Right atrium auricular region (tissue), 2 donors: ENCODE measurements around the gene DHX30. TPM values are rescaled to one million over a fixed set of nuclear protein-coding genes. Genes with fewer than 3 reads are reported as not detected.
A peak's percentile ranks its signal among the peaks of the same experiment; 100 is the strongest.

ENCODE experiments used
- DNase-seq: peaks from one replicate; pipeline ENCODE4 v3.0.0-alpha.2; 2019; ENCODE audit warnings: low spot score
- H3K27ac ChIP-seq, 2 donors: fragments of 200-600 bp; sonication (generic); 1 replicate in 1 of 2; 2 replicates in 1 of 2; pipeline ENCODE4 v1.5.1; 2016 to 2019
- H3K27me3 ChIP-seq, 2 donors: fragments of 200-600 bp; sonication (generic); one replicate each; pipeline versions ENCODE4 v1.5.1 to v1.6.0; 2017 to 2019
- H3K36me3 ChIP-seq: fragments of 200-600 bp; sonication (generic); one replicate; pipeline ENCODE4 v1.5.1; 2016
- H3K4me1 ChIP-seq, 2 donors: fragments of 200-600 bp; sonication (generic); one replicate each; pipeline versions ENCODE4 v1.5.1 to v1.6.0; 2017 to 2019
- H3K4me3 ChIP-seq, 2 donors: fragments of 200-600 bp; sonication (generic); 1 replicate in 1 of 2; 2 replicates in 1 of 2; pipeline ENCODE4 v1.5.1; 2017 to 2019; ENCODE audit warnings: mild to moderate bottlenecking in 1 of 2, moderate library complexity in 1 of 2
- H3K9me3 ChIP-seq, 2 donors: fragments of 200-600 bp; sonication (generic); one replicate each; pipeline ENCODE4 v1.5.1; 2019
- total RNA-seq, 2 donors: library from RNA; depleted of rRNA; stranded (reverse); fragments of >200 nt; gene quantifications; one replicate each; pipeline ENCODE4 v1.1.0, GENCODE V29; 2016
- TF ChIP-seq, protein P1 (sequence below), 2 donors: fragments of 200-600 bp; sonication (generic); IDR thresholded peaks; one replicate each; pipeline ENCODE4 v1.5.1; 2019; ENCODE audit warnings: antibody characterized with exemption in 2 of 2

The DHX30 gene
- total RNA-seq, 2 donors from 2014 or later: 47.9 to 57.6 TPM

DNA sequence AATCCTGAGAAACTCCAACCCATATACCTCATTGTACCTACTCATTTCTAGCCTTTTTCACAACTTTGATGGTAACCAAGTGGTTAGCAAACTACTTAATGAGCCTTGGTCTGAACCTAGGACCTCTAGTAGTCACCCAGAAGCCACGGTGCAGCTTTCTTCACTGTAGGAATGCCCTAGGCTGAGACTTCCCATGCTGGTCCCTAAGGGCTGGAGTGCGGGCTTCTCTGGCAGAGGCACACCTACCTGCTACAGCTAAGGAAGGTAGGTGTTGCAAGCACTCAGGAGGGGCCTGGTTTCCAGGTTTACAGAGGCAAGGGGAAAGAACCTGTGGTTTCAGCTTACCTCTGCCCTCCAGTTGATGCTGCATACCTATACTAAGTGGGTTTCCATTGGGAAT, 65.4 kb downstream of the DHX30 start:
- no peak for DNase-seq
- TF ChIP-seq, protein P1, sequence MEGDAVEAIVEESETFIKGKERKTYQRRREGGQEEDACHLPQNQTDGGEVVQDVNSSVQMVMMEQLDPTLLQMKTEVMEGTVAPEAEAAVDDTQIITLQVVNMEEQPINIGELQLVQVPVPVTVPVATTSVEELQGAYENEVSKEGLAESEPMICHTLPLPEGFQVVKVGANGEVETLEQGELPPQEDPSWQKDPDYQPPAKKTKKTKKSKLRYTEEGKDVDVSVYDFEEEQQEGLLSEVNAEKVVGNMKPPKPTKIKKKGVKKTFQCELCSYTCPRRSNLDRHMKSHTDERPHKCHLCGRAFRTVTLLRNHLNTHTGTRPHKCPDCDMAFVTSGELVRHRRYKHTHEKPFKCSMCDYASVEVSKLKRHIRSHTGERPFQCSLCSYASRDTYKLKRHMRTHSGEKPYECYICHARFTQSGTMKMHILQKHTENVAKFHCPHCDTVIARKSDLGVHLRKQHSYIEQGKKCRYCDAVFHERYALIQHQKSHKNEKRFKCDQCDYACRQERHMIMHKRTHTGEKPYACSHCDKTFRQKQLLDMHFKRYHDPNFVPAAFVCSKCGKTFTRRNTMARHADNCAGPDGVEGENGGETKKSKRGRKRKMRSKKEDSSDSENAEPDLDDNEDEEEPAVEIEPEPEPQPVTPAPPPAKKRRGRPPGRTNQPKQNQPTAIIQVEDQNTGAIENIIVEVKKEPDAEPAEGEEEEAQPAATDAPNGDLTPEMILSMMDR (IDR thresholded peaks at IDR 0.05): no peak
- no peak overlapping the region for H3K4me3 ChIP-seq
- H3K4me1 ChIP-seq: no peaks in the 10 kb centered on the region
- peaks cover 100% of the 10 kb centered on the region for H3K36me3 ChIP-seq
- no peaks in the 10 kb centered on the region for H3K27me3 ChIP-seq
- H3K9me3 ChIP-seq: no peaks in the 10 kb centered on the region
- H3K27ac ChIP-seq: no peak overlapping the region

DNA sequence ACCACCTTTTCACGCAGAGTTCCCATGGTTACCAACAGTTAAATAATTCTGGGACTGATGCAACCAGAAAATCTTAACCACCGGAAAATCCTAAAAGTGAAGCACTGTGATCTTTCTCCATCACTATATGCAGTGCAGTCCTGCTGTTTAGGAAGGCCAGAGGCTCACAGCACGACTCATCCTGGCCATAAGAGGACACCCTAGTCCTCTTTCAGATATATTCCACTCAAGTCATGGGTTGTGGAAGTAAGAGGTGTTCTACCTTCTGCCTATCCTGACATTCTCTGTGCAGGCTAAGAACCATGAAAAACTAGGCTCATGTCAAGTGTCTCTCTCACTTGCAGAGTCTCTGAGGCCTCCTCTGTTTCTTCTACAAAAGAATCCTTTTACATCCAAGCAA, 67.2 kb downstream of the DHX30 start:
- no peaks in the 10 kb centered on the region for H3K9me3 ChIP-seq
- peaks cover 92% of the 10 kb centered on the region for H3K36me3 ChIP-seq
- TF ChIP-seq, protein P1 (IDR thresholded peaks at IDR 0.05): no peak
- H3K4me1 ChIP-seq: peaks cover 0 to 2% of the 10 kb centered on the region in 2 donors
- DNase-seq: no peak
- H3K27me3 ChIP-seq: no peaks in the 10 kb centered on the region
- no peak overlapping the region for H3K4me3 ChIP-seq
- no peak overlapping the region for H3K27ac ChIP-seq

DNA sequence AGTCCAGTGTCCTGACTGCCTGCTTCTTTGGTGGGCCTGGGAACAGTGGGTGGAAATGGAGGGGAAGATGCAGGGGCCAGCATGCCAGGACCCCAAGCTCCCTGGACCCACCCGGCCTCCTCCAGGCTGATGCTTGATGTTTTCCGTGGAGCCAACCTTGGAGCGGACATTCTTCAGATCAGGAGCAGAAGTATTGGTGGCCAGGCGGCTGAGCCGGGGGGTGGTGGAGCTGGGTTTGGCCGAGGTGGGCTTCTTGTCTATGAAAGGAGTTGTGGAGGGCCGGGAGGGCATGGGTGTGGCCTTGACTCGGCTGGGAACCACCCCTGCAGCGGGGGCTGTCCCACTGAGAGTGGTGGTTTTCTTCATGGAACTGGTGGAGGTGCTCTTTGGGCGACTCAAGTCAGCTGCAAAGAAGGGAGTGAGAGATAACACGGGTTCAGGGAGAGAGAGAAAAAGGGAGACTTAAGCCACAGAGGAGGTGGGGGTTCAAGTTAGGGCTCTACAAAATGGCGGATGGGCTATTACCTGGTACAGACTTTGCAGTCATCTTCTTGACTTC, 67.8 kb downstream of the DHX30 start:
- no peaks in the 10 kb centered on the region for H3K27me3 ChIP-seq
- no peaks in the 10 kb centered on the region for H3K9me3 ChIP-seq
- H3K4me1 ChIP-seq: peaks cover 0 to 8% of the 10 kb centered on the region in 2 donors
- no peak for DNase-seq
- peaks cover 92% of the 10 kb centered on the region for H3K36me3 ChIP-seq
- H3K27ac ChIP-seq: no peak overlapping the region
- TF ChIP-seq, protein P1 (IDR thresholded peaks at IDR 0.05): no peak
- no peak overlapping the region for H3K4me3 ChIP-seq

DNA sequence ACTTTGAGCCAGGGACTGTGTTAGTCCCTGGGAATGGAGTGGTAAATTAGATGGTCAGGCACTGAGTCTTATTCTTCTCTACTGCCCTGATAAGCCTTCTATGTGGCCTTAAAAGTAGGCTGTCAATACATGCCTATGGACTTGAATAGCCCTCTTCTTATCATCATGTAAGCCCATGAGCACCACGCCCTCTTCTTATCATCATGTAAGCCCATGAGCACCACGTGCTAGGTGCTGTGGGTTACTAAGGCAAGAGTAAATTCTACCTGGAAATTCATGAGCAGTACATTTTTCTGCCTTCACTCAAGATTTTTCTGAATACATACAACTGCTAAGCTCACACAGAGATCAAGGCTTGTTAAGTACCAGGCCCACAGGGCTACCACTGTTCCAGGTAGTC, 68.5 kb downstream of the DHX30 start:
- Histone ChIP-seq H3K4me1 (peaks cover 0 to 9% of the 10 kb centered on the region in 2 donors), H3K36me3 (peaks cover 87% of the 10 kb centered on the region), H3K27ac (no peak overlapping the region), H3K4me3 (no peak overlapping the region), H3K27me3 (no peaks in the 10 kb centered on the region), H3K9me3 (no peaks in the 10 kb centered on the region)
- TF ChIP-seq, protein P1 (IDR thresholded peaks at IDR 0.05): no peak
- DNase-seq: no peak

DNA sequence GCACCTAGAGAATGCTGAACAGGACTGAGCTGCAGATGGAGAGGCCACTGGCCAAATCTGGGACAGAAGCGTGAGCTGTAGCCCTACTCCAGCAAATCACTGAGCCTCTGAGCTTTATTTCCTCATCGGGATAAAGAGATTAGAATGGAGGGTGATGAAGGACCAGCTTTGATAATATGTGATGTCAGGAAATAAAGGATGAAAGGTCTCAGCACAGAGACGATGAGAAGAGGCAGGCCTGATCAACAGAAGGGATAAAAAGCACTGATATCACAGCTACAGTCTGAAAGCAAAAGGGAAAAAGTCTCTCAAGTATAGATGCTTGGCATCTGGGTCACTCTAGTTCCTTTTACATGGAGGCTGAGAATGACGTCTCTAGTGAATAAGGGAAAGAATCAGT, 70.0 kb downstream of the DHX30 start:
- H3K4me1 ChIP-seq: peaks cover 0 to 18% of the 10 kb centered on the region in 2 donors
- no peak overlapping the region for H3K27ac ChIP-seq
- DNase-seq: no peak
- peaks cover 81% of the 10 kb centered on the region for H3K36me3 ChIP-seq
- no peaks in the 10 kb centered on the region for H3K9me3 ChIP-seq
- TF ChIP-seq, protein P1 (IDR thresholded peaks at IDR 0.05): no peak
- H3K4me3 ChIP-seq: no peak overlapping the region
- no peaks in the 10 kb centered on the region for H3K27me3 ChIP-seq

DNA sequence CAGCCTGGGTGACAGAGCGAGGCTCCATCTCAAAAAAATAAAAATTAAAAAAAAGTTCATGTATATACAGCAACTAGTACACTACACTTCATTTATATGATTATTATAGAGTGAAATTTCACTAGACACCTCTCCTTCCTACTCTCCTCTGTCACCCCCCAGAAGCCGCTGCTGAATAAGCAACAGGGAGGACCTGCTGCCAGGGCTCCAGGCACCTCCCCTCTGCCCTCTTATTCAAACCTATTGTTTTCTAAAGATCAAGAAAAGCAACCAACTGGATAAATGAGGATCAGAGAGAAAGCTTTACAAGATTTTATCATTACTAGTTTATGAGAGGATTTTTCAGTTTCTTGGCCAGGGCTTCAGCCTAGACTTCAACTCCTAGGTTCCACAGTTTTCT, 71.5 kb downstream of the DHX30 start:
- H3K27ac ChIP-seq: peak overlapping the region in 1 of 2 donors; percentile 17
- no peak for DNase-seq
- H3K4me3 ChIP-seq: no peak overlapping the region
- TF ChIP-seq, protein P1 (IDR thresholded peaks at IDR 0.05): no peak
- no peaks in the 10 kb centered on the region for H3K9me3 ChIP-seq
- peaks cover 65% of the 10 kb centered on the region for H3K36me3 ChIP-seq
- peaks cover 0 to 31% of the 10 kb centered on the region in 2 donors for H3K4me1 ChIP-seq
- no peaks in the 10 kb centered on the region for H3K27me3 ChIP-seq
